AG04450 (cell line): ENCODE measurements around the gene KIF26A. TPM values are rescaled to one million over a fixed set of nuclear protein-coding genes. Genes with fewer than 3 reads are reported as not detected.

Experiments used
- CTCF ChIA-PET: fragments of 300-600, 350-600 bp; formaldehyde crosslinking; extraction: SDS; loops from one replicate; lab custom pipeline; 2022; ENCODE audit warnings: antibody characterized with exemption, inconsistent platforms; lab: Charles Lee
- POLR2A ChIA-PET: fragments of 350-600 bp; formaldehyde crosslinking; extraction: SDS; loops from one replicate; lab custom pipeline; 2021; ENCODE audit warnings: antibody characterized with exemption, inconsistent platforms; lab: Yijun Ruan, JAX
- DNase-seq: peaks from one replicate; pipeline ENCODE4 v3.0.0-alpha.2; 2011; ENCODE audit warnings: low read depth, low spot score
- H3K27ac ChIP-seq: one replicate; pipeline ENCODE4 v1.5.1; 2012; ENCODE audit warnings: low read depth, low read length, control low read depth
- H3K27me3 ChIP-seq: one replicate; pipeline ENCODE4 v1.6.0; 2012; ENCODE audit warnings: low read length; ENCODE audit not compliant: control insufficient read depth, insufficient read depth
- H3K4me3 ChIP-seq: 2 replicates; pipeline ENCODE4 v1.5.1; 2011; ENCODE audit warnings: mild to moderate bottlenecking, low read depth, low read length, control low read depth
- H3K9me3 ChIP-seq: 2 replicates; pipeline ENCODE4 v1.5.1; 2012; ENCODE audit warnings: low read length; ENCODE audit not compliant: control insufficient read depth, insufficient read depth
- polyA plus RNA-seq: library from polyadenylated mRNA; depleted of rRNA; stranded (reverse); fragments of >200 nt; gene quantifications from 2 replicates; pipeline ENCODE4 v1.2.3, GENCODE V29; 2011
- TF ChIP-seq, protein P1 (sequence below): IDR thresholded peaks from 2 replicates; pipeline ENCODE4 v1.5.1; 2011; ENCODE audit warnings: low read depth, low read length, control low read depth, inconsistent platforms

The KIF26A gene
- polyA plus RNA-seq, 1 experiment, result not detected

DNA sequence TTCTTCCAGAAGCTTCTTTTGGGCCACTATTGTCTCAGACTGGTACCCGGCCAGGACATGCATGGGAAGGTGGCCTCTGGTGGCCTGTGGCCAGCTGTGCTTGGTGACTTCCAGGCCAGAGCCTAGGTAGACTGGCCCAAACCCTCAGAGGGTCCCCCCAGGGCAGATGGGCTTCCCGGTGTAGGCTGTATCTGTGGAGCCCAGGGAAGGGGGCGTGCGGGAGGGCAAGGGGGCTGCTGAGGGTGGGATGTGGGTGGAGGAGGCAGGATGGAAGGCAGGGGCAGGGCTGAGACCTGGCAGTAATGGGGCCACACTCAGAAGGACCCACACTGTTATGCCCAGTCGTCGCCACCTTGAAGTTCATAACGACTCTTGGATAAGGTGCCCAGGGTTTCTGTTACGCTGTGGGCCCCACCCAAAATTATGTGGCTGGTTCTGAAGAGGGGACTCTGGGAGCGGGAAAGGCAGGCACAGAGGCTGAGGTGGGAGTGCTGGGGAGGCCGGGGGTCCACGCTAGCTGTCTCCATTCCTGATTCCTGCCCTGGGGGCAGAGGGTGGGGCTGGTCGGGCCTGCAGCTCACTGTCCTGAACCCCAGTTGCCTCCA lies 52.1 kb downstream of the KIF26A start:
- Histone ChIP-seq H3K27ac (no peak overlapping the region), H3K9me3 (peaks cover 97% of the 10 kb centered on the region), H3K4me3 (no peak overlapping the region), H3K27me3 (no peaks in the 10 kb centered on the region)
- CTCF ChIA-PET, result no interaction called here
- no peak for DNase-seq
- POLR2A ChIA-PET, result no interaction called here
- TF ChIP-seq, protein P1, sequence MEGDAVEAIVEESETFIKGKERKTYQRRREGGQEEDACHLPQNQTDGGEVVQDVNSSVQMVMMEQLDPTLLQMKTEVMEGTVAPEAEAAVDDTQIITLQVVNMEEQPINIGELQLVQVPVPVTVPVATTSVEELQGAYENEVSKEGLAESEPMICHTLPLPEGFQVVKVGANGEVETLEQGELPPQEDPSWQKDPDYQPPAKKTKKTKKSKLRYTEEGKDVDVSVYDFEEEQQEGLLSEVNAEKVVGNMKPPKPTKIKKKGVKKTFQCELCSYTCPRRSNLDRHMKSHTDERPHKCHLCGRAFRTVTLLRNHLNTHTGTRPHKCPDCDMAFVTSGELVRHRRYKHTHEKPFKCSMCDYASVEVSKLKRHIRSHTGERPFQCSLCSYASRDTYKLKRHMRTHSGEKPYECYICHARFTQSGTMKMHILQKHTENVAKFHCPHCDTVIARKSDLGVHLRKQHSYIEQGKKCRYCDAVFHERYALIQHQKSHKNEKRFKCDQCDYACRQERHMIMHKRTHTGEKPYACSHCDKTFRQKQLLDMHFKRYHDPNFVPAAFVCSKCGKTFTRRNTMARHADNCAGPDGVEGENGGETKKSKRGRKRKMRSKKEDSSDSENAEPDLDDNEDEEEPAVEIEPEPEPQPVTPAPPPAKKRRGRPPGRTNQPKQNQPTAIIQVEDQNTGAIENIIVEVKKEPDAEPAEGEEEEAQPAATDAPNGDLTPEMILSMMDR, result no peak

DNA sequence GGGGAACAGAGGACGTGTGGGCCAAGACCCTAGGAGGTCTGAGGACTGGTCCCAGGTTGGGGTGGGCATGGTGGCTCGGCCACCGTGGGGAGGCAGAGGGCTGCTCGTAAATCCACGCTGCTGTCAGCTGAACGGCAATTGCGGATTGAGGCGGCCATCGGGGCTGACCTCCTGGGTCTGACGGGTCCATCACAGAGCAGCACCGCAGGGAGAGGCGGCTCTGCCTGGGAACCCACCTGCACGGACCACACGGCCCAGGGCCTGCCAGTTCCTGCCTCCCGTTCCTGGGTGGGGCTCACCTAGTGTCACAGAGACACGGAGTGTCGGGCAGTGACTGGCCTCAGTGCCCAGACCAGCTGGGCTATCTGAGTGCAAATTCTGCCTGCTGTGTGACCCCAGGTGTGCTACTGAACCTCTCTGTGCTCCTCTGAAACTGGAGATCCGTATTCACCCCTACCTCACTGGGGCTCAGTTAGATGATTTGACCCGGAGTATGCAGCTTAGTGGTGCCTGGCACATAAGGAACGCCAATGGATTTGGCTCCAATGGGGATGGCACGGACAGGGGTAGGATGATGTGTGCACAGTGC lies 53.1 kb downstream of the KIF26A start:
- no peaks in the 10 kb centered on the region for H3K27me3 ChIP-seq
- ChIA-PET POLR2A (no interaction called here), CTCF (no interaction called here)
- H3K9me3 ChIP-seq, result peaks cover 98% of the 10 kb centered on the region
- H3K4me3 ChIP-seq, result no peak overlapping the region
- no peak for DNase-seq
- TF ChIP-seq, protein P1, result no peak
- no peak overlapping the region for H3K27ac ChIP-seq

DNA sequence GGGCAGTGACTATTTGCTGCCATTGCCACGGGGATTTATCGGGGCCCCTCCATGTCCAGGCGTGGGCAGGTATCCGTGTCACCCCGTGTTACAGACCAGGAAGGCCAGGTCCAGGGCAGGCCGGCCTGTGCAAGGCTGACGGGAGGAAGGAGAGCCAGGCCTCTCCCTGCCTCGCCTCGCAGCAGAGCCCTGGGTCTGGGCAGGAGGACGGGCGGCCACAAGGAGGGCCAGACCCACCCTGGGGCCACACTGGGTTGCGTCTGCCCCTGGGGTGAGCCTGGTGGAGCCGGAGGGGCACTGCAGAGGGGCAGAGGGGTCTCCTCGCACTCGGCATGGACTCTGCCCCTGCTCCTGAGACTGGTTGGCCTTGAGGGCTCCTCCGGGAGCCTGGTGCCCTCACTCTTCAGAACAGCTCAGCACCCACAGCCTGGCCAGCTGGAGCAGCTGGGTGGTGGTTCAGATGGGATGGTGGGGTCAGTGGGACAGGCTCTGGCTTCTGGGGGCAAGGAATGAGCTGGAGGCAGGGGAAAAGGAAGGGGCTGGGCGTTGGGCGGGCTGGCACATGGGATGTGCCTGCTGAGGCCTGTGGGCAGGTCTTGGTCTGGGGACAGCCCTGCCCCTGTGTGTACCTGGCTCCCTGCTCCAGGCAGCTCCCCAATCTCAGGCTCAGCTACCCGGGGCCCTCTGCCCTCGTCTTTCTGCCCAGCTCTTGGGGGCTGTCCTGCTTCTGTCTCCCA lies 53.9 kb downstream of the KIF26A start:
- Histone ChIP-seq H3K4me3 (no peak overlapping the region), H3K9me3 (peaks cover 96% of the 10 kb centered on the region), H3K27me3 (no peaks in the 10 kb centered on the region), H3K27ac (no peak overlapping the region)
- POLR2A ChIA-PET, result no interaction called here
- CTCF ChIA-PET, result no interaction called here
- no peak for DNase-seq
- TF ChIP-seq, protein P1, result no peak

DNA sequence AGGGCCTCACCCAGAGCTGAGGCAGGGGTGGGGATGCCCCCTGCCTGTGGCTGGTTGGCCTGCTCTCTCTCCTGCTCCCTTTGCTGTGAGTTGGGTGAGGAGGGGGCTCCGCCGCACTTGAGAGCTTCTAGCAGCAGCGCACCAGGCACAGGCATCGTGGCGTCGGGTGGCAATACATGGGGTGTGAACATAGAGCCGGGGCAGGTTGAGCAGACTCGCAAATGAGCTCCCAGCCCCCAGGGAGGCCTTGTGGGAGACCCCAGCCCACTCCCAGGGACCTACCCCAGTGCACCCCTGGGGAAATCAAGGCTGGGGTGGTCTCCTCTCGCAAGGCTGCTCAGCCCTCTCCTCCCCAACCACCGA lies 54.5 kb downstream of the KIF26A start:
- no peak for DNase-seq
- TF ChIP-seq, protein P1, result no peak
- ChIA-PET POLR2A (no interaction called here), CTCF (no interaction called here)
- no peak overlapping the region for H3K27ac ChIP-seq
- H3K27me3 ChIP-seq, result no peaks in the 10 kb centered on the region
- peaks cover 90% of the 10 kb centered on the region for H3K9me3 ChIP-seq
- no peak overlapping the region for H3K4me3 ChIP-seq

DNA sequence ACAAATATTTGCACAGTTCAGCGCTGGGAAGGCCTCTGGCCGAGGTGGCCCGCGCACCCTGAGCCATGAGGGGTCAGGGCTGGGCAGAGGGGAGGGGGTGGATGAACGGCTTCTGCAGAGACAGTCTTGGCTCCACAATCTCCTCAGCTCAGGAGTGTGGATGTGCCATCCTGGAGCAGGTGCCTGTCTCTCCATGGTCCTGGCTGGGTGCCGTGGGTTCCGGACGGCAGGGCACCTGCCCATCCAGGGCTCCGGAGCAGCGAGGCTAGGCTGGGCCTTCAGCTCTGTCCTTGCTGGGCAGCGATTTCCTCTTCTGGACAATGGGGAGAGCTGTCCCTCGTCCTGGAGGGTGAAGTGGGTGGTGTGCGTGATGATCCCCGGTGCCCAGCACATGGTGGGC lies 55.6 kb downstream of the KIF26A start:
- no peak for DNase-seq
- H3K4me3 ChIP-seq, result no peak overlapping the region
- peaks cover 90% of the 10 kb centered on the region for H3K9me3 ChIP-seq
- ChIA-PET CTCF (no interaction called here), POLR2A (no interaction called here)
- TF ChIP-seq, protein P1, result no peak
- no peaks in the 10 kb centered on the region for H3K27me3 ChIP-seq
- H3K27ac ChIP-seq, result no peak overlapping the region
